DMS53 treated with DMSO at 0.1 percent for 48 hours (cell line): ENCODE data around the gene C1orf116.
"Not testable (repeated sequence)": the region's sequence is repeated elsewhere in the genome, so short reads cannot be mapped to it uniquely, and the experiment has no call there.

Source experiments
- DNase-seq: peaks from one replicate; lab custom pipeline; 2025; ENCODE audit not compliant: unreplicated experiment; lab: John Stamatoyannopoulos, UW

Gene C1orf116

DNA sequence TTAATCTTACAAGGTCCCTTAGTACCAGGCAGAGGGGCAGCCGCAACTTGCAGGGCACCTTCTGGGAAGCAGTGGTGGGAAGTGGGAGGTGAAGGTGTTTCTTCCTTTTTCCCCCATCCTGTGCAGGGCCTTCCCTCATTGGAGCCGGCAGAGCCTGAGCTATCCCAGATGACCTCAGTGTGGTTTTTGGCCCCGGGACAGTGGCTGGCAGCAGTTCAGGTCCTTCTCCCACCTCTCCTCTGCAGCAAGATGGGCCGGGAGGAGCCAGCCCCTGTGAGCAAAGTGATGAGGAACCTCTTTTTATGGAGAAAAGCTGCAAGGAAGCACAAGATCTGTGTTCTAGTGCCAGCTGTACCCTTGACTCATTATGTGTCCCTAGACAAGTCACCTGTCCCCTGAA is 27.3 kb upstream of the C1orf116 start:
- no peak for DNase-seq

GRCh38 chr1:207058878-207059867 is 26.6 kb upstream of the C1orf116 start:
- DNase-seq, result no peak

DNA sequence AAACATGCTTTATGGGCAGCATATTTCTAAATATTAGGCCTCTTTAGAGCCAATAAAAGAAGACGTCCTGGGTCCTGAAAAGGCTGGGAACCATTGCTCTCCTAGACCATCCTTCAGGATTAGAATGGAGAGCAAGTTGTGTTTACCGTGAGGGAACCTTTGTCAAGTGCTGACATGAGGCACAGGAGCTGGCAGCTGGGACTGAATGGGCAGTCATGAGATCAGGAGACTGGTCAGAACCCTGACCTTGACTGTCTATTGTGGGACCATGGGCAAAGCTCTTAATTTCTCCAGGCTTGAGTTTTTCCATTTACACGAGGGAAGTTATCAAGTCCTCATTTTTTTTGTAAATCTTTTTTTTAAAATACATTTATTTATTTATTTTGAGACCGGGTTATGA is 25.7 kb upstream of the C1orf116 start:
- DNase-seq, result no peak

- DNase-seq, result no peak
These were observed 24.1 kb upstream of the C1orf116 start for GRCh38 chr1:207056673-207057072.

- no peak for DNase-seq
These were observed 22.9 kb upstream of the C1orf116 start for GRCh38 chr1:207055386-207056001.

DNA sequence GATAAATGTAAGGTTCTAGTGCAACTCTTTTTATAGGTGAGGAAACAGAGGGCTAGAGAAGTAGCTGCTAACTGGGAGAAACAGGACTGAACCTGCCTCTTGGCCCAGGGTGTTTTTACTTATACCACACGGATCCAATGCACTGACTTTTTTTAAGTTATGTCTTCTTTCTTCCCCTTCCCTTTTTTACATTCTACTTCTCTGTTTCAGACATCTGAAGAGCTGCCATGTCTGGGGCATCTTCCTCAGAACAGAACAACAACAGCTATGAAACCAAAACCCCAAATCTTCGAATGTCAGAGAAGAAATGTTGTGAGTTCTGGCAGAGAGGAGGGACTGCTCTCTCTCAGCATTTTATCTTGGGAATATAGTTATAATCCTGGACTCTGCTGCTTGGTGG is 21.9 kb upstream of the C1orf116 start:
- no peak for DNase-seq

GRCh38 chr1:207052911-207053769 is 20.6 kb upstream of the C1orf116 start, which contains the start of gene PFKFB2:
TSS of gene PFKFB2 (plus strand) at chr1:207053275. CDS start at chr1:207054718, 1,443 bp downstream.
- DNase-seq, result peak; percentile 100

DNA sequence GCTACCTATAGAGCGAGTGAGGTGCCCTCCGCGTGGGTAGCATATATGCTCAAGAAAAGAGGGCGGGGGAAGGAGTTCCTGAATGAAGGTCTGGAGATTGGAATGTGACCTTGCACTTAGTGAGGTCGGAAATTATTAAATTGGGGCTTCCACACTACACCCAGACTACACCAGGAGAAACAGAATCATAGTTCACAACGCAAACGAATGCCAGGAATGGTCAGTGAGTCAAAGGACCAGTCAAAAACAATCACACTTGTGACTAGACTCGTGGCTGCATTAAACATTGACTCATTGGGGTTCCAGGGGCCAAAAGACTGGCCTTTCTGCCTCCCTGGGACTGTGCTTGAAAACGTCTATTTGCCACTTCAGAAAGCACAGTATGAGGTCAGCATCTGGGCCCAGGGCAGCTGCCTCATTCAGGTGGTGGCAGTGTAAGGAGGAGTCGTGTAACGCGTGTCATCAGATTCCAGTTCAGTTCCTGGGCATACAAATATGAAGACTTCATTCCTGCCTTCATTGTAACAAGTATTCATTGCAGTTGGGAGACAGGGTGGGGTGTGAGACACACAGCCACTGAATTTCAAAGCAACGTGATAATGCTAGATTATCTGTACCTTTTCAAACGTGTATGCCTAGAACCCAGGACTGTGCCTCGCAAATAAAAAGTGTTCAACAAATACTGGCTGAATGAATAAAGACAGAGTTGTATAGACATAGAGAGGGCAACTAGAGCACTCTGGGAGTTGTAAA is 18.8 kb upstream of the C1orf116 start, which contains the start of gene YOD1:
YOD1 (minus strand) TSS at position 18 of the 753 bp plus-strand sequence. CDS start 178 bp downstream, outside the sequence.
- peak; percentile 77 for DNase-seq

DNA sequence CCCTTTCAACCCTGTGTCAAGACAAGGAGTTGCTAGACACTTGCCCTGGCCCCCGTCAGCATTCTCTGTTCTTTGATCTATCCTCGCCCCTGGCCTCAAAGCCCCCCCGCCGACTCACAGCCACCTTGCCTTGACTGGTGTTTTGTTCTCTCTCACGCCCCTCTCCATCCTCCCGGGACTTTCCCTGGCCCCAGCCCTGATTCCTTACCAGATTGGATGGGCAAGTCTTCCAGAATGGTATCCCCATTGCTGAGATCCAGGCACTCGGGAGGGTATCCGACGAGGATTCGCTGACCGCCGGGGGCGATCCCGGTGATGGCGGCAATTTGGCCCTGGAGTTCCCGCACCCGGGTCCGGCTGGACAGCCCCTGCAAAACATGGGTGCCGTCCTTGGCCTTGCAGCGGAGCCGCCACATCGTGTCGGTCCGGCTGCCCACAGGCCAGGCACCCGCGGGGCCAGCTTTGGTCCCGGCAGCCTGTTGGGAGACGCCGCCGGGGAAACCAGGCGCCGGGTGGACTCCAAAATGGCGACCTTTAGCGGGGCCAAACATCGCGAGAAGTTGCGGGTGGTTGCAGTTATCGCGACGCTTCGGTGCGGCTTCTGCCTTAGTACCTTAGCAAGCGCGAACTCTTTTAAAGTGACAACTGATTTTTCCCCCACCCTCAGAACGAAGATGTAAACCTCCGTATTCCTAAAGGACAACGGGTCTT is 18.1 kb upstream of the C1orf116 start:
- DNase-seq, result peak; percentile 90

- peak; percentile 76 for DNase-seq
These were observed 17.4 kb upstream of the C1orf116 start for GRCh38 chr1:207049974-207050391.

- no peak for DNase-seq
These were observed 17.0 kb upstream of the C1orf116 start for GRCh38 chr1:207049514-207049913.

GRCh38 chr1:207049054-207049453 is 16.5 kb upstream of the C1orf116 start:
- DNase-seq, result no peak

GRCh38 chr1:207048041-207048440 is 15.5 kb upstream of the C1orf116 start:
- DNase-seq, result no peak

- no peak for DNase-seq
These were observed 14.9 kb upstream of the C1orf116 start for GRCh38 chr1:207047505-207047904.

- no peak for DNase-seq
These were observed 12.9 kb upstream of the C1orf116 start for GRCh38 chr1:207045453-207045852.

- DNase-seq, result not testable (repeated sequence)
These were observed 8.8 kb upstream of the C1orf116 start for GRCh38 chr1:207041397-207041796.

DNA sequence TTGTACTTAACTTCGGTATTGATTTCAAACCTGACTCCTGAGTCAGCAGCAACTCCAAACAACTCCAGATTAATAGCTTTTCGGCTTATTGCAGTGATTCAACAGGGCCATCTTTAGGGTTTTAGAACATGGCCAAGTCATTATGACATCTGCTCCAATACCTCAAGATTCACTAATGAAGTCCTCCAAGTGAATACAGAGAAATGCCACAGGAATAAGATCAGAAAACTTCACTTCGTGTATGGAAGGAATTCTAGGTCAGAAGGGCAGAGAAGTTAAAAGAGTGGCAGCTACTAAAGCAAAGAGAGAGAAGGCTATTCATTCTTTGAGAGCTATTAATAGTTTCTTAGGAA is 7.6 kb upstream of the C1orf116 start:
- no peak for DNase-seq

DNA sequence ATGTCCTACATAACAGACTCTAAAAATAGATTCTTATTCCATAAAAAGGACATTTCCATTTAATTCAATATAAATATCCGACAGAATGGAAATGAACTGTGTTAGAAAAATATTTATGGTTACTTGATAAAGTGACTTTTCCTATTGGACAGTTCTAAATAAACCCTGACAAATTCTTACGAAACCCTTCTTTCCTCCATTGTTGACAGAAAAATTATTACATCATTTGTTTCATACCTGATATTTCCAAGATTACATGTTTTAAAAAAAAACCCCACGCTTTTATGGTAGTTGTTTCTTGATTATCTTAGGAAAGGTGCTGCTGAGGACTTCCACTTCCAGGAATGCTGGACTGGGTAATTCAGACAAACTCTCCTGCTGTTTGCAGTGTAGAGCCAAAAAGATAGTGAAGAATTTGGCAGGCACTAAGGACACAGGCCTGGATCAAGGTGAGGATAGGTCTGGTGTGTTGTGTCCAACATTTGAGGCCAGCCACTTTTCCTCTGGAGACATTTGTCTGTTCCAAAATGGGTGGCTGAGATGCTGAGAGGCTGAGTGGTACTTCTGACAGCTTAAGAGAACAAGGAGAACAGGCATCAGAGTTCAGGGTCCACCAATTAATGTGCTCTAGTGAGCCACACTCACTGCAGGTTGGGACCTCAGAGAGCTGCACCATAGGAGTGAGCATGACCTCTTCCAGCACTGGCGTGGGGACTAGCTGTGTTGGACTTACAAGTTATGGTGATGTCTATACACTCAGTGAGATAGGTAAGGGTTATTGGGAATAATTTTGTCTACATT is 7.0 kb upstream of the C1orf116 start:
- DNase-seq, result no peak

GRCh38 chr1:207036865-207037264 is 4.3 kb upstream of the C1orf116 start:
- DNase-seq, result no peak
